ENCODE results near the gene OSBPL5. TPM values are rescaled to one million over a fixed set of nuclear protein-coding genes. Genes with fewer than 3 reads are reported as not detected.

OSBPL5 gene
- polyA plus RNA-seq, 3 donors, result 3.1 to 30.3 (median 6.8) TPM

- Histone ChIP-seq H3K4me1 (ENCODE audit: control insufficient read depth in 1 of 2, insufficient read depth in 2 of 2, low read length in 2 of 2) (peaks cover 20 to 29% of the 10 kb centered on the region in 2 donors), H3K4me2 (replicated peaks; ENCODE audit: extremely low read depth, low read length, poor library complexity, severe bottlenecking) (no peak overlapping the region), H3K4me3 (replicated peaks in 1 of 3; ENCODE audit: low read depth in 2 of 3, low read length in 3 of 3) (no peak overlapping the region), H3K27ac (ENCODE audit: low read depth in 1 of 2, low read length in 2 of 2) (no peak overlapping the region), H3K9me3 (replicated peaks in 1 of 2; ENCODE audit: control insufficient read depth in 1 of 2, insufficient read depth in 1 of 2, low read length in 2 of 2) (no peaks in the 10 kb centered on the region), H3K36me3 (replicated peaks in 1 of 2; ENCODE audit: control insufficient read depth in 1 of 2, insufficient read depth in 2 of 2, low read length in 2 of 2) (peaks cover 32 to 59% of the 10 kb centered on the region in 2 donors), H3K79me2 (ENCODE audit: insufficient read depth, low read length) (no peaks in the 10 kb centered on the region), H3K27me3 (ENCODE audit: control insufficient read depth in 2 of 2, insufficient read depth in 2 of 2, low read length in 2 of 2) (no peaks in the 10 kb centered on the region), H3K9ac (ENCODE audit: insufficient read depth, low read length, poor library complexity, severe bottlenecking) (no peak overlapping the region), H2AFZ (ENCODE audit: insufficient read depth, low read depth, low read length, poor library complexity, severe bottlenecking) (no peak overlapping the region), H4K20me1 (ENCODE audit: insufficient read depth, low read length) (peaks cover 68% of the 10 kb centered on the region)
- DNase-seq, result no peak
- Mint-ChIP-seq H3K4me3 (peak overlapping the region in 1 of 2 donors; percentile 24), H3K9me3 (peaks cover 0 to 2% (median 0%) of the 10 kb centered on the region in 7 donors), H3K36me3 (peaks cover 38 to 72% of the 10 kb centered on the region in 2 donors), H3K4me1 (peaks cover 25% of the 10 kb centered on the region), H3K27me3 (ENCODE audit: low read depth in 3 of 3) (peaks cover 0 to 5% (median 5%) of the 10 kb centered on the region in 3 donors), H3K27ac (peak overlapping the region in 1 of 7 donors; percentile 68)
- WGBS (ENCODE audit: insufficient coverage), result 71% methylated on average over 20 of the region's 21 CpGs
- no peak for TF ChIP-seq CTCF (IDR thresholded peaks at IDR 0.05)
- intact Hi-C loops (cut with micrococcal nuclease), result no loop called here
Observed at GRCh38 chr11:3126207-3126865, 38.8 kb downstream of the OSBPL5 start.

GRCh38 chr11:3124821-3125220 is 40.3 kb downstream of the OSBPL5 start:
- H3K4me1 Mint-ChIP-seq, result peaks cover 25% of the 10 kb centered on the region
- no peak overlapping the region for H3K4me3 ChIP-seq (replicated peaks in 1 of 3; ENCODE audit: low read depth in 2 of 3, low read length in 3 of 3)
- H3K27me3 Mint-ChIP-seq (ENCODE audit: low read depth in 3 of 3), result peaks cover 0 to 5% (median 5%) of the 10 kb centered on the region in 3 donors
- WGBS (ENCODE audit: insufficient coverage), result no CpG with 5 or more reads among the region's 3 CpGs
- peaks cover 48 to 86% of the 10 kb centered on the region in 2 donors for H3K36me3 Mint-ChIP-seq
- no peak overlapping the region for H2AFZ ChIP-seq (ENCODE audit: insufficient read depth, low read depth, low read length, poor library complexity, severe bottlenecking)
- H3K36me3 ChIP-seq (replicated peaks in 1 of 2; ENCODE audit: control insufficient read depth in 1 of 2, insufficient read depth in 2 of 2, low read length in 2 of 2), result peaks cover 42 to 73% of the 10 kb centered on the region in 2 donors
- intact Hi-C loops (cut with micrococcal nuclease), result no loop called here
- H3K9ac ChIP-seq (ENCODE audit: insufficient read depth, low read length, poor library complexity, severe bottlenecking), result peak overlapping the region; percentile 19
- H3K27me3 ChIP-seq (ENCODE audit: control insufficient read depth in 2 of 2, insufficient read depth in 2 of 2, low read length in 2 of 2), result no peaks in the 10 kb centered on the region
- no peak overlapping the region for H3K4me3 Mint-ChIP-seq
- TF ChIP-seq CTCF (IDR thresholded peaks at IDR 0.05), result no peak
- H3K27ac Mint-ChIP-seq, result peak overlapping the region in 3 of 7 donors; percentile 1 to 83 (median 58)
- no peaks in the 10 kb centered on the region for H3K9me3 ChIP-seq (replicated peaks in 1 of 2; ENCODE audit: control insufficient read depth in 1 of 2, insufficient read depth in 1 of 2, low read length in 2 of 2)
- H3K4me1 ChIP-seq (ENCODE audit: control insufficient read depth in 1 of 2, insufficient read depth in 2 of 2, low read length in 2 of 2), result peaks cover 20 to 29% of the 10 kb centered on the region in 2 donors
- no peak for DNase-seq
- H3K9me3 Mint-ChIP-seq, result peaks cover 0 to 5% (median 0%) of the 10 kb centered on the region in 7 donors
- H3K79me2 ChIP-seq (ENCODE audit: insufficient read depth, low read length), result no peaks in the 10 kb centered on the region
- H4K20me1 ChIP-seq (ENCODE audit: insufficient read depth, low read length), result peaks cover 53% of the 10 kb centered on the region
- H3K27ac ChIP-seq (ENCODE audit: low read depth in 1 of 2, low read length in 2 of 2), result no peak overlapping the region
- peak overlapping the region; percentile 2 for H3K4me2 ChIP-seq (replicated peaks; ENCODE audit: extremely low read depth, low read length, poor library complexity, severe bottlenecking)
